WTC11 (cell line): ENCODE measurements around the gene GLYAT. TPM values are rescaled to one million over a fixed set of nuclear protein-coding genes. Genes with fewer than 3 reads are reported as not detected.

Experiments
- ATAC-seq: fragments of 200-7000 bp; cut with Tn5 transposase; 2 replicates; pipeline ENCODE4 v1.10.0; 2021; ENCODE audit warnings: mild to moderate bottlenecking, moderate library complexity
- CTCF ChIA-PET: fragments of 300-600 bp; sonication (Branson Sonifier 250); formaldehyde crosslinking; loops from one replicate; lab custom pipeline; 2021; ENCODE audit warnings: antibody characterized with exemption; lab: Charles Lee
- POLR2A ChIA-PET: fragments of 350-600 bp; sonication (Branson Sonifier 250); formaldehyde crosslinking; loops from one replicate; lab custom pipeline; 2021; ENCODE audit warnings: antibody characterized with exemption; lab: Charles Lee
- DNase-seq: peaks from one replicate; pipeline ENCODE4 v3.0.0; 2021; ENCODE audit warnings: low spot score
- H3K27ac Mint-ChIP-seq: 2 replicates; pipeline ENCODE4 v1.8.0; 2021; ENCODE audit warnings: mixed read lengths
- H3K27me3 Mint-ChIP-seq: 2 replicates; pipeline ENCODE4 v1.8.0; 2021; ENCODE audit warnings: low read depth, mild to moderate bottlenecking, moderate library complexity, mixed read lengths
- H3K36me3 Mint-ChIP-seq: 2 replicates; pipeline ENCODE4 v1.8.0; 2021; ENCODE audit warnings: mixed read lengths
- H3K4me1 Mint-ChIP-seq: 2 replicates; pipeline ENCODE4 v1.8.0; 2022; ENCODE audit warnings: mixed read lengths
- H3K4me3 Mint-ChIP-seq: 2 replicates; pipeline ENCODE4 v1.8.0; 2021; ENCODE audit warnings: mild to moderate bottlenecking, moderate library complexity, mixed read lengths
- H3K9me3 Mint-ChIP-seq: 2 replicates; pipeline ENCODE4 v1.8.0; 2021; ENCODE audit warnings: mixed read lengths
- ATF1 ChIP-seq: sonication (generic); formaldehyde crosslinking; IDR thresholded peaks from 2 replicates; pipeline ENCODE4 v1.8.1; 2023; ENCODE audit warnings: mild to moderate bottlenecking, moderate library complexity, missing genetic modification reagents
- CREB1 ChIP-seq: sonication (generic); formaldehyde crosslinking; IDR thresholded peaks from 2 replicates; pipeline ENCODE4 v1.8.0; 2023; ENCODE audit warnings: mild to moderate bottlenecking, missing genetic modification reagents
- CTCF ChIP-seq: fragments of 200-600 bp; IDR thresholded peaks from 2 replicates; pipeline ENCODE4 v1.8.0; 2022; ENCODE audit warnings: antibody characterized with exemption
- E2F4 ChIP-seq: sonication (generic); formaldehyde crosslinking; IDR thresholded peaks from 2 replicates; pipeline ENCODE4 v1.8.1; 2022; ENCODE audit warnings: low read depth, mild to moderate bottlenecking, moderate library complexity, missing genetic modification reagents, borderline replicate concordance
- ETV6 ChIP-seq: sonication (generic); formaldehyde crosslinking; IDR thresholded peaks from 2 replicates; pipeline ENCODE4 v1.8.1; 2022; ENCODE audit warnings: mild to moderate bottlenecking, missing genetic modification reagents
- FOXJ3 ChIP-seq: sonication (generic); formaldehyde crosslinking; IDR thresholded peaks from 2 replicates; pipeline ENCODE4 v1.9.0; 2021; ENCODE audit warnings: missing genetic modification reagents, mild to moderate bottlenecking, borderline replicate concordance
- IRF1 ChIP-seq: sonication (generic); formaldehyde crosslinking; IDR thresholded peaks from 2 replicates; pipeline ENCODE4 v1.8.0; 2023; ENCODE audit warnings: missing genetic modification reagents
- JAZF1 ChIP-seq: fragments of 250-450 bp; sonication (Bioruptor Pico); IDR thresholded peaks from 2 replicates; pipeline ENCODE4 v1.9.0; 2021; ENCODE audit warnings: moderate library complexity, mild to moderate bottlenecking, inconsistent platforms
- JUN ChIP-seq: sonication (generic); formaldehyde crosslinking; IDR thresholded peaks from 2 replicates; pipeline ENCODE4 v1.8.0; 2023; ENCODE audit warnings: mild to moderate bottlenecking, missing genetic modification reagents
- KAT7 ChIP-seq: sonication (generic); formaldehyde crosslinking; IDR thresholded peaks from 2 replicates; pipeline ENCODE4 v1.8.1; 2023; ENCODE audit warnings: missing genetic modification reagents, mild to moderate bottlenecking, borderline replicate concordance
- NR1H2 ChIP-seq: sonication (generic); formaldehyde crosslinking; IDR thresholded peaks from 2 replicates; pipeline ENCODE4 v1.9.0; 2021; ENCODE audit warnings: mild to moderate bottlenecking, moderate library complexity, missing genetic modification reagents
- PREB ChIP-seq: sonication (generic); formaldehyde crosslinking; IDR thresholded peaks from 2 replicates; pipeline ENCODE4 v1.8.1; 2022; ENCODE audit warnings: mild to moderate bottlenecking, missing genetic modification reagents, moderate library complexity, borderline replicate concordance
- SMAD3 ChIP-seq: sonication (generic); formaldehyde crosslinking; IDR thresholded peaks from 2 replicates; pipeline ENCODE4 v1.8.0; 2022; ENCODE audit warnings: missing genetic modification reagents, mild to moderate bottlenecking, borderline replicate concordance
- USF1 ChIP-seq: sonication (generic); formaldehyde crosslinking; IDR thresholded peaks from 2 replicates; pipeline ENCODE4 v1.8.0; 2022; ENCODE audit warnings: mild to moderate bottlenecking, missing genetic modification reagents
- ZNF138 ChIP-seq: sonication (generic); formaldehyde crosslinking; conservative IDR thresholded peaks from 2 replicates; pipeline ENCODE4 v1.8.1; 2022; ENCODE audit warnings: mild to moderate bottlenecking, moderate library complexity, missing genetic modification reagents
- ZNF232 ChIP-seq: sonication (generic); formaldehyde crosslinking; IDR thresholded peaks from 2 replicates; pipeline ENCODE4 v1.8.0; 2022; ENCODE audit warnings: mild to moderate bottlenecking, missing genetic modification reagents
- ZNF317 ChIP-seq: sonication (generic); formaldehyde crosslinking; IDR thresholded peaks from 2 replicates; pipeline ENCODE4 v1.8.1; 2023; ENCODE audit warnings: low read depth, mild to moderate bottlenecking, moderate library complexity, missing genetic modification reagents, borderline replicate concordance
- ZNF416 ChIP-seq: fragments of 250-450 bp; sonication (Bioruptor Pico); IDR thresholded peaks from 2 replicates; pipeline ENCODE4 v1.9.0; 2021; ENCODE audit warnings: mild to moderate bottlenecking, inconsistent platforms
- ZNF423 ChIP-seq: fragments of 250-450 bp; sonication (Bioruptor Pico); IDR thresholded peaks from 2 replicates; pipeline ENCODE4 v2.1.2; 2022; ENCODE audit warnings: mild to moderate bottlenecking, moderate library complexity
- ZNF425 ChIP-seq: fragments of 250-450 bp; sonication (Bioruptor Pico); conservative IDR thresholded peaks from 2 replicates; pipeline ENCODE4 v1.9.0; 2021; ENCODE audit warnings: mild to moderate bottlenecking
- ZNF671 ChIP-seq: fragments of 250-450 bp; sonication (Bioruptor Pico); IDR thresholded peaks from 2 replicates; pipeline ENCODE4 v1.8.0; 2021; ENCODE audit warnings: mild to moderate bottlenecking
- total RNA-seq: library from RNA; stranded (reverse); gene quantifications from 3 replicates; pipeline ENCODE4 v1.2.3, GENCODE V29; 2021
- TF ChIP-seq, protein P1 (sequence below): sonication (generic); formaldehyde crosslinking; IDR thresholded peaks from 2 replicates; pipeline ENCODE4 v1.8.1; 2022; ENCODE audit warnings: low read depth, missing genetic modification reagents, borderline replicate concordance

Gene GLYAT
- total RNA-seq, 1 experiment from 2014 or later = not detected

DNA sequence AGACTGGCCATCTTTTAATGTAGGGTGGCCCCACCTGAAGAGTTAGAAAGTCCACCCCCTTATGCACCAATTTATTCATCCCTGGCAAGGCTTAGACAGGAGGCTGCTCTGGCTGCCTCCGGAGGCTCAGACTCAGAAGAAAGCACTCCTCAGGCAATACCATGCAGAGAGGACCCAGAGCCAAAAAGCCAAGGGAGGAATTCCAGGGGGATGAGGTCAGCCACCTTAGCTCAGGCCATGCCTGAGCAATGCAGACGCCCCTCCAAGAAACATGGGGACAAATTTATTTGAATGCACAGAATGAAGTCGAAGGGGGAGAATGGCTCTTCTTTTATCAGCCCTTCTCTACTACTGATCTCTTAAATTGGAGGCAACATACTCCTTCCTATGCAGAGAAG is 39.7 kb upstream of the GLYAT start (continued):
- TF ChIP-seq CREB1 (CRISPR knock-in tag) = no peak

GRCh38 chr11:58770627-58771457 is 39.1 kb upstream of the GLYAT start:
- H3K27me3 Mint-ChIP-seq = peaks cover 2% of the 10 kb centered on the region; the same call in 1 of the 2 replicates
- no peak overlapping the region for H3K4me3 Mint-ChIP-seq
- peaks cover 28% of the 10 kb centered on the region for H3K36me3 Mint-ChIP-seq
- TF ChIP-seq SMAD3 (CRISPR knock-in tag) (no peak), FOXJ3 (no peak), ZNF138 (CRISPR knock-in tag) (no peak), PREB (CRISPR knock-in tag) (no peak), ZNF416 (CRISPR knock-in tag) (no peak), NR1H2 (CRISPR knock-in tag) (no peak), ZNF232 (CRISPR knock-in tag) (no peak), CTCF (no peak), USF1 (CRISPR knock-in tag) (no peak), E2F4 (CRISPR knock-in tag) (no peak), ZNF425 (CRISPR knock-in tag) (no peak), ZNF317 (CRISPR knock-in tag) (no peak)
- ChIA-PET CTCF (no interaction called here), POLR2A (no interaction called here)
- no peak overlapping the region for H3K27ac Mint-ChIP-seq
- no peak for DNase-seq
- H3K9me3 Mint-ChIP-seq = peaks cover 74% of the 10 kb centered on the region
- no peaks in the 10 kb centered on the region for H3K4me1 Mint-ChIP-seq
- no peak for ATAC-seq

GRCh38 chr11:58770166-58770565 is 38.4 kb upstream of the GLYAT start:
- POLR2A ChIA-PET = no interaction called here
- no peak overlapping the region for H3K4me3 Mint-ChIP-seq
- peaks cover 2% of the 10 kb centered on the region; the same call in 1 of the 2 replicates for H3K27me3 Mint-ChIP-seq
- no peaks in the 10 kb centered on the region for H3K4me1 Mint-ChIP-seq
- H3K36me3 Mint-ChIP-seq = peaks cover 29% of the 10 kb centered on the region
- DNase-seq (no peak), ATAC-seq (no peak)
- peaks cover 77% of the 10 kb centered on the region for H3K9me3 Mint-ChIP-seq
- no peak overlapping the region for H3K27ac Mint-ChIP-seq
- CTCF ChIA-PET = no interaction called here
- no peak for TF ChIP-seq ATF1
- no peak for TF ChIP-seq ETV6 (CRISPR knock-in tag)
- no peak for TF ChIP-seq ZNF423
- no peak for TF ChIP-seq IRF1 (CRISPR knock-in tag)
- TF ChIP-seq ZNF671 = no peak
- TF ChIP-seq, protein P1, sequence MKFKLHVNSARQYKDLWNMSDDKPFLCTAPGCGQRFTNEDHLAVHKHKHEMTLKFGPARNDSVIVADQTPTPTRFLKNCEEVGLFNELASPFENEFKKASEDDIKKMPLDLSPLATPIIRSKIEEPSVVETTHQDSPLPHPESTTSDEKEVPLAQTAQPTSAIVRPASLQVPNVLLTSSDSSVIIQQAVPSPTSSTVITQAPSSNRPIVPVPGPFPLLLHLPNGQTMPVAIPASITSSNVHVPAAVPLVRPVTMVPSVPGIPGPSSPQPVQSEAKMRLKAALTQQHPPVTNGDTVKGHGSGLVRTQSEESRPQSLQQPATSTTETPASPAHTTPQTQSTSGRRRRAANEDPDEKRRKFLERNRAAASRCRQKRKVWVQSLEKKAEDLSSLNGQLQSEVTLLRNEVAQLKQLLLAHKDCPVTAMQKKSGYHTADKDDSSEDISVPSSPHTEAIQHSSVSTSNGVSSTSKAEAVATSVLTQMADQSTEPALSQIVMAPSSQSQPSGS (CRISPR knock-in tag) = no peak
- TF ChIP-seq KAT7 = no peak
- TF ChIP-seq JAZF1 (CRISPR knock-in tag) = no peak
- TF ChIP-seq JUN (CRISPR knock-in tag) = no peak
